Hematopoietic multipotent progenitor cell treated with erythropoietin and hydrocortisone succinate and interleukin-3 and kit ligand, for 4 days (in vitro differentiated cells): ENCODE results near the gene POMGNT2.

ENCODE experiments used
- DNase-seq: peaks from one replicate; pipeline ENCODE4 v3.0.0-alpha.2; 2015

POMGNT2 gene

DNA sequence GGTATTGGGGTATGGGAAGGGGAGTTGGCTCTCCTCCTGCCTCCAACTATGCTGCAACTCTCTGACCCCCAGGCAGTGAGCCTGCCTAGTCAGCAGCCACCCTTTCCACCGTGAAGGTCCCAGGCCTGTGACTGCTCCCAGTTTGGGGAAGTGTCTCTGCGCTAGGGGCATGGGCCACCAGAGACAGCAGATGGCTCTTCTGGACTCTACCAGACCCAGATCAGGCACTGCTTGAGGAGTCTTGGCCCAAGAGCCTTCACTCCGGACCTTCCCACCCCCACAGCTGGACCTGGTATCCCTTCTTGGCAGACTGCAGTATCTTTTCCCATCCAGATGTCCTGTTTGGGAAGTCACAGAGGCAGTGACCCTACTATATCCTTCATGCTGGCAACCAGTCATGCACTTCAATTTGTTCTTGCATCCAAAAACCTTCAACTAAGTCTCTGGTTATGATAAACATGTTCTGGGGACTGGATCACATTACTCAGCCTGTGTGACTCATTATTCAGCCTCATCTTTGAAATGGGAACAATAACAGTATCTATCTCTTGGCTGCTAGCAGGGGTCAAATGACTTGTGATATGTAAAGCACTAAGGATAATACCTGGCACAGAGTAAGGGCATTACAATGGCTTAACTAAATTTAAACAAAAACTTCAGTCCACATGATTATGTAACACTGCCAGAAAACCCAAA, 62.7 kb downstream of the POMGNT2 start:
- no peak for DNase-seq

DNA sequence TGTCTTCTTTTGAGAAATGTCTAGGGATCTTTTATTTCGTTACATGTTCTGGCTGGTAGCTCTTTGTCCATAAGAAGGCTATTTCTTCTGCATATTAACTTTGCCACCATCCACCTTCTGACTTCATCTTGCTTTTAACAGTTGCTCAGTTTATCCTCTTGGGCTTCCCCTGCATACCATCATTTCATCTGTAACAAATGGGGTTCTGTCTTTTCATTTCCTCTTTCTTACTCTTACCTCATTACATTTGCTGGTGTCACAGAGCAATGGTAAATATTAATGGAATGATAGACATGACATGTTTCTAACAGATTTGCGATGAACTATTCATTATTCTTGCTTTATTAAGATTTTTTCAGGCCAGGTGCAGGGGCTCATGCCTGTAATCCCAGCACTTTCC, 64.4 kb downstream of the POMGNT2 start:
- no peak for DNase-seq

DNA sequence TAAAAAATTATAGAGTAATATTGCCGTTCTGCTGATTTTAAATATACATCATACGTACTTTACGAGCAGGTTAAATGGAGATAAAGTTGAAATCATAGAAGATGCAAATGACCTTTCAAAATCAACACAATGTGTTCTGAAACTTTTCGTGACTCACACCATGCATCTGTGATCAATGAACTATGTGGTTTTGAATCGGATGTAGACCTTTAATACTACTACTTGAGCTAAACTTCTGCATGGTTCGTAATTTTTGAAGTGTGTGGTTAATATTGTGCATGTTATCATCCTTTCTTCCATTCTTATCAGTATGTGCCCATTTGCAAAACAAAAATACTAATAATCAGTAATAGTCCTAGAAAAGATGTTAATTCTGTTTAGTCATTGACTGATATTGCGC, 67.9 kb downstream of the POMGNT2 start:
- DNase-seq = no peak

DNA sequence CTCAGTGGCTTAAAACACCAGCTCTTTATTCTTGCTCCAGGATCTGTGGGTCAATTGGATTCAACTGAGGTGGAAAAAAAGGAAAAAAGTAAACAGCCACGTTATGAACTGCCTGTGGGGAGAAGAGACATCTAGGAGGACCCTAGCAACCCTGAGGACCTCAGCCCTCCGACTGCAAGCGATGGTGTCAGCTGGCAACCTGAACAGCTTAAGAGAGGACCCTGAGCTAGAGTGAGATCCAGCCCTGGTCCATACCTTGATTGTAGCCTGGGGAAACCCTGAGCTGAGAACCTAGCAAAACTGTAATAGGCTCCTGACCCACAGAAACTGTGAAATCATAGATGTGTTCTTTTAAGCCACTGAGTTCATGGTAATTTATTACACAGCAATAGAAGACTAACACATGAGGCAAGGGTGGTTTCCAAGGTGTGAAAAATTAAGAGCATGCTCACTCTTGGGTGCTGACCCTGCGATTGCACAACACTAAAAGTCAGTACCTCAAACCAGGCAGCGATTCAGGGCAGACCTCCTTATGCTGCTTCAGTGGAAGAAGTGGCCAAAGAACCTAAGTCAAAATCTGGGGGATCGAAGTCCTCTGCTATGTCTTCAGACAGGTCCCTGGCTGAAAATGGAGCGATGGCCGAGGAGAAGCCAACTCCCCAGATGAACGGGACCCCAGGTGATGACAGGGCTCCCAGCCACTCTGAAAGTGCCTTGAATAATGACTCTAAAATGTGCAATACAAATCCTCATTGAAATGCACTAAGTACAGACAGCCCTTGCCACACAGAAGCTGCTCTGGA, 69.1 kb downstream of the POMGNT2 start:
- no peak for DNase-seq

DNA sequence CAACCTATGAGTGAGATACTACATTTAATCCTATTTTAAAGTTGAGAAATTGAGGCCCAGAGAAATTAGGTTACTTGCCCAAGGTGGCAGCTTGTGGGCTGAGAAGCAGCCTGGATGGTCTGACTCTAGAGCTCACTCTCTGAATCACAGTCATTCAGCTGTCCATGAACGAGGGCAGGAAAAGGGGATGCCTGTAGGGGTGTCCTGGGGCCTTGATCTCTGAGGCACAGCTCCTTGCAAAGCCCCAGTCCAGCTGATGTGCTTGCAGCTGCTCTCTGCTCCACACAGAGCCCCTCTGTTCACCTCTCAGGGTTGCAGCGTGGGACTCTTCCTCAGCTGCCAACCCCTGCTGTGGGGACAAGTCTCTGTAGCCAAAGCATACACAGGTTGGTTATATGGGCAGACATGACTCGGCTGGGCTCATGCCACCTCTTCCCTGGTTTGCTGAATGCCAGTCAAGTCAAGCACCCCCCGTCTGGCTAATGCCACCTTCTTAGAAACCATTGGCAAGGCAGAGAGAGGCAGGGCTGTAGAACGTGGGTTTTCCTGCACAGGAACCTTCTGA, 70.0 kb downstream of the POMGNT2 start:
- no peak for DNase-seq

DNA sequence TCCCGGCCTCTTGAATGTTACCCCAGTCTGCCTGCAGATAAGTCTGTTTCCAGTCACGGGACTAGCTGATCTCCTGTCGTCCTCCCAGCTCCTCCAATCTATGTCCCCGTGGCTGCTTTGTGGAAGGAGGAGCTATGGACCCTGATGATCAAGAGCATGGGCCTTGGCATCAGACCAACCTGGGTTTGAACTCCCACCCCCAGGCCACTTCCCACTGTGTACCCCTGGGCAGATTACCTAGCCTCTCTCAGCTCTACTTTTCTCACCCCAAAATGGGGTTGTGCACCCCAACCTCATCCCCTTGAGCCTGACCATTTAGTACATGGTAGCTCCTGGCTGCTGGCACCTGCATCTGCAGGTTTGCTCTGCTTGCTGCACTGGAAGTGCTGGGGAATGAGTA, 71.0 kb downstream of the POMGNT2 start:
- DNase-seq = no peak

DNA sequence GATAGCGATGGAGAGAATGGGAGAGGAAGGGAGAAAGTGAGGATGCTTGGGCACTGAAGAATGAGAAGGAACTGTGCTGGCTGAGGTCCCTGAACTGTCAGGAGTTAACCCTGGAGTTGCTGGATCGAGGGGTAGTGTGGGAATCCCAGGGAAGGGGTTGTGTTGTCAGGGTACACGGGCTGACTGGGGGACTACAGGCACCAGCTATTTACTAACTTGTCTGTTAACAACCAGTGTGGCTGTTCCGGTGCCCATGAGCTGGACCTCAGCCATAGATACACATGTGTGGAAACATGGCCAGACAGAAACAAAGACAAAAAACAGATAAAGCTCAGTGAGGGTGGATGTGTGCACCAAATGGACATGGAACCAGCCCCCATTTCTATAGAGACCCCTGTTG, 71.7 kb downstream of the POMGNT2 start:
- DNase-seq = no peak

DNA sequence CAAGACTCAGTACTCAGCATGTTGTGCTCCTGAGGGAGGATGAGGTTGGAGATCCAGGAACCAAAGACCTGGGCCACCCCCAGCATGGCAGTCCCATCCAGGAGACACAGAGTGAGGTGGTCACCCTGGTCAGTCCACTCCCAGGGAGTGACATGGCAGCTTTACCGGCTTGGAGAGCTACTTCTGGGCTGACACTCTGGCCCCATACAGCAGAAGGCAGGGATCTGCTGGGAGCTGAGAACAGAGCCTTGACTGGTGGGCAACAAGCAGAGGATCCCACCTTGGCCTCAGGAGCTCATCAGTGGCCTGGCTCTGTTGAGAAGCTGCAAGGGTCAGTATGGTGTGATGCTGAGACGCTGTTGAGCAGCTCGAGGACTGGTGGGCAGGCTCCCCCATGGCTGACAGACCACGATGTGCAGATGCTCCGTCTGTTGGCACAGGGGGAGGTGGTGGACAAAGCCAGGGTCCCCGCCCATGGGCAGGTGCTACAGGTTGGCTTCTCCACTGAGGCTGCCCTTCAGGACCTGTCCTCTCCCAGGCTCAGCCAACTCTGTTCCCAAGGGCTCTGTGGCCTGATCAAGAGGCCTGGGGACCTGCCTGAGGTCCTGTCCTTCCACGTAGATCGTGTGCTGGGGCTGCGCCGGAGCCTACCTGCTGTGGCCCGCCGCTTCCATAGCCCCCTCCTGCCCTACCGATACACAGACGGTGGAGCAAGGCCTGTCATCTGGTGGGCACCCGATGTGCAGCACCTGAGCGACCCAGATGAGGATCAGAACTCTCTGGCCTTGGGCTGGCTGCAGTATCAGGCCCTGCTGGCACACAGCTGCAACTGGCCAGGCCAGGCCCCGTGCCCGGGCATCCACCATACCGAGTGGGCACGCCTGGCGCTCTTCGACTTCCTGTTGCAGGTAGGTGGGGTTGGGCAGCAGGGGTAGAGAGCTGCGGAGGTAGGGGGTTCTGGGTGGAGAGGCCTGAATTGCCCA, 72.9 kb downstream of the POMGNT2 start:
- no peak for DNase-seq

DNA sequence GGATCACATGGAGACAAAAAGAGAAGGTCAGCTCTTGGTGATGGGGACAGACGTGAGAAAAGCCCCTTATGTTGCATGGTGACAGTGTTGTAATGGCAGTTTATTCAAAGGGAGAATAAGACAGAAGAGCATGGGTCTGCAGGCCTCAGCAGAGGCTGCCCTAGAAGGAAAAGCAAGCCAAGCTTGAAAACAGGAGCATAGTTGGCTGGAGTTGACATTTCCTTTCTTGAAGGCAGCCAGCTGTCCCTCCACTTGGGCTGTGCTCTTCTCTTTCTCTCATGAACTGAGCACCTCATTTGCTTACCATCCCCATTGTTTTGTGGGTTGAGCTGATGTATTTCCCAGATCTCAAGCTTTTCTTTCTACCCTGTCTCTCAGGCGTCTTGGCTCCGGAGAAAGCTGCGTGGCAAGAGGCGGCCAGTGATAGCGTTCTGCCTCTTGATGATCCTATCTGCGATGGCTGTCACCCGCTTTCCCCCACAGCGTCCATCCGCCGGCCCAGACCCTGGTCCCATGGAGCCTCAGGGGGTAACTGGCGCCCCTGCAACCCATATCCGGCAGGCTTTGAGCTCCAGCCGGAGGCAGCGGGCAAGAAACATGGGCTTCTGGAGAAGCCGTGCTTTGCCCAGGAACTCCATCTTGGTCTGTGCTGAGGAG, 73.9 kb downstream of the POMGNT2 start:
- no peak for DNase-seq

DNA sequence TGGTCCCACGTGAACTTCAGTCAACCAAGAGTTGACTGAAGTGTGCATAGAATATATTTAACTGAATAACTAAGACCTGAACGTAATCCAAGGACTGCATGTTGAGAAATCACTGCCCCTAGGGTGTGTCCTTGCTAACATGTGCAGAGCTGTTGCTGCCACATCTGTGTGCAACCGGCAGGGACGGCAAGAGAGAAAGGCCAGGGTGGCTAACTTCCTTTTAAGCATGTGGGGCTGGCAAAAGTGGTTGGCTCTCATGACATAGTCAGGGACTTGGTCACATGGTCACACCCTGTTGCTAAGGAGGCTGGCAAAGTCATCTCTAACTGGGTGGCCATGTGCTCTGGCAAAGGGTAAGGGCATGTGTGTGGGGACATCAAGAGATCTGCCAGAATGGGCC, 74.4 kb downstream of the POMGNT2 start:
- DNase-seq = peak; percentile 32

DNA sequence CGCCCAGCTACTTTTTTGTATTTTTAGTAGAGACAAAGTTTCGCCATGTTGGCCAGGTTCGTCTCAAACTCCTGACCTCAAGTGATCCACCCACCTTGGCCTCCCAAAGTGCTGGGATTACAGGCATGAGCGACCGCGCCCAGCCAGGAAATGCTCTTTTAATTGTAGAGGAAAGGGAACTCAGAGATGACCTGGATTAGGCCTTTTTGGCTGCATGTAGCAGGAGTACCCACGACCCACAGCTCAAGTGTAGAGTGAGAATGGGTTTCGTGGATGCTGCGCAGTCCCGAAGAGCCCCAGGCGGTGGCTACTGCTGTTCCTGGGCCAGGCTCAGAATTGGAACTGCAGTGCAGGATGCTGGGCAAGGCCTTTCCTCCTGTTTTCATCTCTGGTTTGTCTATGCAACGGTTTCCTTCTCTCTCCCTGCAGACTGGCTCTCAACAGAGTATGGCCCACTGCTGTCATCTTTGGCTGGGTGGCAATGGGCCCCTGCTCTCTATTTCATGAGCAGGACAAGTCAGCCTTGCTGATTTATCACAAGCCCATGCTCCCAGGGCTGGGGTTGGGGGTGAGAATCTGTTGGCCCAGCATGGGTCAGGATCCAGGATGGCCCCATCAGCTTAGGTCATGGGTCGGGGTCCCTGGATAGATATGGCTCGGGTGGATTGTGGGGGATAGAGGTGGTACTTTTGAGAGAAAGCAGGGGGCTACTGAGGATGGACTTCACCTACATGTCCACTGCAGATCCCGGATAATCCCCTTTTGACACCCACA, 75.5 kb downstream of the POMGNT2 start:
- no peak for DNase-seq
